Tibial artery (tissue), 4 donors: ENCODE results near the gene CCDC14.
A peak's percentile ranks its signal among the peaks of the same experiment; 100 is the strongest.

ENCODE experiments used
- DNase-seq, 2 donors: peaks; one replicate each; pipeline ENCODE4 v3.0.0-alpha.2; 2019
- H3K27ac ChIP-seq, 2 donors: fragments of 200-600 bp; sonication (generic) in 1 of 2; 1 replicate in 1 of 2; 2 replicates in 1 of 2; pipeline ENCODE4 v1.5.1; 2018 to 2019; ENCODE audit warnings: mild to moderate bottlenecking in 1 of 2
- H3K27me3 ChIP-seq, 2 donors: fragments of 200-600 bp; sonication (generic) in 1 of 2; one replicate each; pipeline versions ENCODE4 v1.5.1 to v1.6.0; 2016 to 2019
- H3K36me3 ChIP-seq, 3 donors: fragments of 200-600 bp; sonication (generic) in 2 of 3; one replicate each; pipeline ENCODE4 v1.5.1; 2016 to 2019; ENCODE audit warnings: mild to moderate bottlenecking in 2 of 3
- H3K4me1 ChIP-seq, 4 donors: fragments of 200-600 bp; sonication (generic) in 2 of 4; 1 replicate in 3 of 4; 2 replicates in 1 of 4; pipeline ENCODE4 v1.5.1; 2016 to 2019
- H3K4me3 ChIP-seq, 2 donors: fragments of 200-600 bp; sonication (generic) in 1 of 2; 1 replicate in 1 of 2; 2 replicates in 1 of 2; pipeline ENCODE4 v1.5.1; 2018 to 2019; ENCODE audit warnings: mild to moderate bottlenecking in 2 of 2
- H3K9me3 ChIP-seq, 3 donors: fragments of 200-600 bp; sonication (generic) in 1 of 3; one replicate each; pipeline ENCODE4 v1.5.1; 2016 to 2019
- CTCF ChIP-seq, 2 experiments: fragments of 200-600 bp in 1 of 2; fragments of 450-650 bp in 1 of 2; IDR thresholded peaks; one replicate each; pipeline ENCODE4 v1.5.1; 2017 to 2019; ENCODE audit warnings: antibody characterized with exemption in 2 of 2, mild to moderate bottlenecking in 1 of 2, moderate library complexity in 1 of 2
- intact Hi-C: fragments of 100-400 bp; cut with DNase I; formaldehyde crosslinking; loops from one replicate; pipeline ENCODE4 v1.15.0; 2023; ENCODE audit warnings: low total_unique reads

The CCDC14 gene

GRCh38 chr3:123961508-123961856, 453 bp upstream of the CCDC14 start:
- intact Hi-C loops: loop anchor here (10.0 kb wide), 1 partner anchor 217 kb away; no protein-coding TSS in a partner anchor
- peak overlapping the region; percentile 71 to 88 for H3K4me3 ChIP-seq
- DNase-seq: no peak
- H3K4me1 ChIP-seq: peaks cover 0 to 29% (median 6%) of the 10 kb centered on the region in 4 donors
- no peak for TF ChIP-seq CTCF (IDR thresholded peaks at IDR 0.05)
- H3K9me3 ChIP-seq: no peaks in the 10 kb centered on the region
- H3K27ac ChIP-seq: peak overlapping the region; percentile 83 to 88
- no peaks in the 10 kb centered on the region for H3K27me3 ChIP-seq
- H3K36me3 ChIP-seq: no peaks in the 10 kb centered on the region

- TF ChIP-seq CTCF (IDR thresholded peaks at IDR 0.05): no peak
- intact Hi-C loops: no loop called here
- H3K4me1 ChIP-seq: peaks cover 0 to 10% (median 0%) of the 10 kb centered on the region in 4 donors
- peaks cover 28 to 37% (median 30%) of the 10 kb centered on the region in 3 donors for H3K36me3 ChIP-seq
- H3K4me3 ChIP-seq: no peak overlapping the region
- no peaks in the 10 kb centered on the region for H3K9me3 ChIP-seq
- no peak for DNase-seq
- no peak overlapping the region for H3K27ac ChIP-seq
- no peaks in the 10 kb centered on the region for H3K27me3 ChIP-seq
These were observed 7.3 kb downstream of the CCDC14 start for GRCh38 chr3:123953735-123954134.

- no peak for TF ChIP-seq CTCF (IDR thresholded peaks at IDR 0.05)
- H3K9me3 ChIP-seq: no peaks in the 10 kb centered on the region
- H3K36me3 ChIP-seq: peaks cover 36 to 44% (median 37%) of the 10 kb centered on the region in 3 donors
- no peak for DNase-seq
- intact Hi-C loops: no loop called here
- no peaks in the 10 kb centered on the region for H3K27me3 ChIP-seq
- H3K4me1 ChIP-seq: peaks cover 0 to 6% (median 0%) of the 10 kb centered on the region in 4 donors
- H3K4me3 ChIP-seq: no peak overlapping the region
- no peak overlapping the region for H3K27ac ChIP-seq
These were observed 8.0 kb downstream of the CCDC14 start for GRCh38 chr3:123952844-123953520.

GRCh38 chr3:123951522-123952447, 9.2 kb downstream of the CCDC14 start:
- intact Hi-C loops: no loop called here
- no peak for DNase-seq
- Histone ChIP-seq H3K4me1 (no peaks in the 10 kb centered on the region), H3K27me3 (no peaks in the 10 kb centered on the region), H3K4me3 (no peak overlapping the region), H3K27ac (no peak overlapping the region), H3K9me3 (no peaks in the 10 kb centered on the region), H3K36me3 (peaks cover 46 to 50% (median 46%) of the 10 kb centered on the region in 3 donors)
- TF ChIP-seq CTCF (IDR thresholded peaks at IDR 0.05): no peak

GRCh38 chr3:123949641-123950040, 11.4 kb downstream of the CCDC14 start:
- Histone ChIP-seq H3K36me3 (peaks cover 39 to 52% (median 52%) of the 10 kb centered on the region in 3 donors), H3K4me3 (no peak overlapping the region), H3K27me3 (no peaks in the 10 kb centered on the region), H3K4me1 (no peaks in the 10 kb centered on the region), H3K27ac (no peak overlapping the region), H3K9me3 (no peaks in the 10 kb centered on the region)
- intact Hi-C loops: no loop called here
- TF ChIP-seq CTCF (IDR thresholded peaks at IDR 0.05): no peak
- DNase-seq: no peak
